ENCODE measurements around the gene MYO5C. TPM values are rescaled to one million over a fixed set of nuclear protein-coding genes. Genes with fewer than 3 reads are reported as not detected.

MYO5C gene
- total RNA-seq, 4 donors from 2014 or later = 6.4 to 23.5 (median 13.9) TPM

DNA sequence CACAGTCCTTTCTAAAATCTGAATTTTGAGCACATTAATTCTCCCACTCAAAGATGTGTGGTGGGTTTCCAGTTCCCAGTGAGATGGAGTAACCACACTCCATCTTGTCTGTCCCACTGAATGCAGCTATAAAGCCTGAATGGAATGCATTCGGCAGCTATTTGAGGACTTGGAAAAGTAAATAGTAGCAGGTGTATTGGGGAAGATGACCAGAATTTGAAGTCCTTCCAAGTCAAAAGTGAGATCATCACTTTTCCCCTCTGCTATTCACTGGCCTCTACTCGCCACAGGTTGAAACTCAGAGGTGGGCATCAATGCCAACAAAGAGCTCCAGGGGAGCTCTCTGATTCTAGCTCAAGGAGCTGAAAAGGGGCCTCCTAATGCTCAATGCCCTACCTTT is 96.3 kb downstream of the MYO5C start:
- intact Hi-C loops (cut with DNase I; ENCODE audit: low total_unique reads) = no loop called here
- WGBS, 2 donors = 93 to 98% methylated on average over 2 of the region's 2 CpGs
- no peak for DNase-seq (ENCODE audit: low spot score in 2 of 2)
- TF ChIP-seq CTCF (IDR thresholded peaks at IDR 0.05) (no peak), POLR2A (IDR thresholded peaks at IDR 0.05) (no peak)
- no peak overlapping the region for H3K4me3 ChIP-seq (ENCODE audit: low read depth, poor library complexity, severe bottlenecking)

GRCh38 chr15:52196891-52197290 is 98.7 kb downstream of the MYO5C start:
- TF ChIP-seq POLR2A (IDR thresholded peaks at IDR 0.05) = no peak
- TF ChIP-seq CTCF (IDR thresholded peaks at IDR 0.05) = no peak
- no peak for DNase-seq (ENCODE audit: low spot score in 2 of 2)
- H3K4me3 ChIP-seq (ENCODE audit: low read depth, poor library complexity, severe bottlenecking) = no peak overlapping the region
- 57 to 58% methylated on average over 3 of the region's 3 CpGs for WGBS, 2 donors
- intact Hi-C loops (cut with DNase I; ENCODE audit: low total_unique reads) = no loop called here

DNA sequence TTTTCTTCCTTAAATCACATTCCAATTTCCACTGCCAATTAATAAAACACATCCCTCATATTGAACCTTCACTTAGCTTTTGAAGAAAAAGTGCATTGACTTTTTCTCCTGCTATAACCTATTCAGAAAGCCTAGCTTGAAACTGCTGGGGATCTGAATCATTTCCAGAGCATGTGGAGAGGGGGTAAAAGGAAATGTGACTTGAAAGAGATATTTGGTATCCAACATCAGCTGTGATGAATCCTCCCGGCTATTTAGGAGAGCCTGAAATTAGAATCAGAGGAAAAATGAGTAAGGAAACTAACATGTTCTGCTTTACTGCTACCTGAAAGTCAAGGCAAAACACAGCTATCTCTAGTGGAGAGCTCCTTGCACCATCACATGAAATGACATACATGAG is 101.8 kb downstream of the MYO5C start:
- TF ChIP-seq POLR2A (IDR thresholded peaks at IDR 0.05) (no peak), CTCF (IDR thresholded peaks at IDR 0.05) (no peak)
- DNase-seq (ENCODE audit: low spot score in 2 of 2) = no peak
- intact Hi-C loops (cut with DNase I; ENCODE audit: low total_unique reads) = no loop called here
- WGBS, 2 donors = 56 to 78% methylated on average over 1 of the region's 1 CpG
- no peak overlapping the region for H3K4me3 ChIP-seq (ENCODE audit: low read depth, poor library complexity, severe bottlenecking)

DNA sequence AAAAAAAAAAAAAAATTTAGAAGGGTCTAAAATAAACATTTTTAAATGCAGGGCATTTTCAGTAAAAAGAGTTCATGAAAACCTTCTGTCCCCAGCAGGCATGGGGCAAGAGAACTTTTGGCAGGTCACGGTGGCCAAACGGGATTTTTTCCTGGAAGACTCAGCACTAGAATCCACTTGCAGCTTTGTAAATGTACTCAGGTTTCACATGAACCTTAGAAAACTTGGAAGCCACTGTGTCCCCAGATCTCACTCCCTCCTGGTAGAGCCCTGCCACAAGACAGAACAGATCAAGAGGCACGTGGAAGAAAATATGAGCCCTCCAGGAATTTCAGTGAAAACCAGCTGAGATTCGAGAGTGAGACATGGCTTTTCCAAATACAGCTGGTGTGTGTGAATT is 102.3 kb downstream of the MYO5C start:
- DNase-seq (ENCODE audit: low spot score in 2 of 2) = no peak
- no peak overlapping the region for H3K4me3 ChIP-seq (ENCODE audit: low read depth, poor library complexity, severe bottlenecking)
- 26 to 37% methylated on average over 4 of the region's 4 CpGs for WGBS, 2 donors
- intact Hi-C loops (cut with DNase I; ENCODE audit: low total_unique reads) = no loop called here
- no peak for TF ChIP-seq POLR2A (IDR thresholded peaks at IDR 0.05)
- no peak for TF ChIP-seq CTCF (IDR thresholded peaks at IDR 0.05)

- H3K4me3 ChIP-seq (ENCODE audit: low read depth, poor library complexity, severe bottlenecking) = no peak within 1 kb of the TSS
- 89 to 93% methylated on average over 7 of the region's 7 CpGs for WGBS, 2 donors
- intact Hi-C loops (cut with DNase I; ENCODE audit: low total_unique reads) = no loop called here
- TF ChIP-seq POLR2A (IDR thresholded peaks at IDR 0.05) = no peak
- no peak for TF ChIP-seq CTCF (IDR thresholded peaks at IDR 0.05)
- no peak for DNase-seq (ENCODE audit: low spot score in 2 of 2)
Observed at GRCh38 chr15:52191207-52191606, 104.4 kb downstream of the MYO5C start, which contains the start of gene GNB5. Gene GNB5, minus strand, starts transcription at chr15:52191392. Its CDS starts 6,716 bp downstream, at chr15:52184676.
